Psoas muscle (tissue), 8 donors: Measurements from ENCODE around the gene ASPSCR1. TPM values are rescaled to one million over a fixed set of nuclear protein-coding genes. Genes with fewer than 3 reads are reported as not detected.

Experiments
- ATAC-seq, 4 donors: fragments of 200-7000 bp; cut with Tn5 transposase; one replicate each; pipeline ENCODE4 v1.9.1; 2020; ENCODE audit warnings: moderate library complexity in 3 of 4, mild to moderate bottlenecking in 2 of 4
- DNase-seq, 2 donors: peaks; one replicate each; pipeline ENCODE4 v3.0.0-alpha.2; 2020
- H3K27ac ChIP-seq: fragments of 200-600 bp; one replicate; pipeline ENCODE4 v1.8.0; 2022
- H3K27me3 ChIP-seq, 3 donors: fragments of 200-600 bp in 1 of 3; one replicate each; pipeline versions ENCODE4 v1.6.1 to v1.8.0; 2013 to 2022; ENCODE audit warnings: low read length in 2 of 3, mild to moderate bottlenecking in 2 of 3, moderate library complexity in 1 of 3; ENCODE audit not compliant: insufficient read depth in 3 of 3
- H3K36me3 ChIP-seq, 2 donors: fragments of 200-600 bp in 1 of 2; one replicate each; pipeline versions ENCODE4 v1.6.1 to v1.8.0; 2013 to 2022; ENCODE audit warnings: low read depth in 1 of 2, mild to moderate bottlenecking in 1 of 2, moderate library complexity in 1 of 2; ENCODE audit not compliant: insufficient read depth in 1 of 2
- H3K4me1 ChIP-seq: fragments of 200-600 bp; one replicate; pipeline ENCODE4 v1.8.0; 2022
- H3K4me3 ChIP-seq: fragments of 200-600 bp; one replicate; pipeline ENCODE4 v1.8.0; 2022; ENCODE audit warnings: mild to moderate bottlenecking
- H3K9me3 ChIP-seq: fragments of 200-600 bp; one replicate; pipeline ENCODE4 v1.8.0; 2022
- WGBS, 3 donors: extraction: QIAGEN DNeasy Blood & Tissue Kit; methylation state at CpG; one replicate each; pipeline versions ENCODE4 v1.1.6 to v1.1.7; 2013; 5-methylcytosine and 5-hydroxymethylcytosine counted together
- intact Hi-C, 2 donors: fragments of 100-400 bp; cut with DNase I; formaldehyde crosslinking; loops; one replicate each; pipeline versions ENCODE4 v1.11.0 to v1.14.2; 2022
- polyA plus RNA-seq, 3 donors: library from polyadenylated mRNA; stranded (reverse); fragments of 200-250 nt; gene quantifications; one replicate each; pipeline ENCODE4 v1.2.3, GENCODE V29; 2013
- total RNA-seq, 4 donors: library from RNA; stranded (reverse); fragmentation: NEBNext Ultra II Directional in 2 of 4; extraction: Animal tissue kit (Norgen Biotek cat#: 25700) in 2 of 4; gene quantifications; one replicate each; pipeline versions ENCODE4 v1.2.1 to v1.2.4, GENCODE V29; 2021 to 2023
- TF ChIP-seq, protein P1 (sequence below): fragments of 200-600 bp; IDR thresholded peaks from one replicate; pipeline ENCODE4 v1.8.0; 2022; ENCODE audit warnings: antibody characterized with exemption
- donor health status: healthy with polysubstance abuse.
- donor health status: DM: no; HTN: no; CAD: no; lungs with moderate emphysema.
- donor health status: Bipolar disorder and iron deficiency.
- donor health status: healthy.
- donor health status: DM: yes; HTN: yes; CAD: no.
- donor health status: DM: no; HTN: no; CAD: no.
- donor health status: DM: no; HTN: no; CAD: no.
- donor health status: DM: yes; HTN: yes; CAD: no.

Gene ASPSCR1
- total and polyA plus RNA-seq, 7 donors: 27.7 to 37.4 (median 33.0) TPM

DNA sequence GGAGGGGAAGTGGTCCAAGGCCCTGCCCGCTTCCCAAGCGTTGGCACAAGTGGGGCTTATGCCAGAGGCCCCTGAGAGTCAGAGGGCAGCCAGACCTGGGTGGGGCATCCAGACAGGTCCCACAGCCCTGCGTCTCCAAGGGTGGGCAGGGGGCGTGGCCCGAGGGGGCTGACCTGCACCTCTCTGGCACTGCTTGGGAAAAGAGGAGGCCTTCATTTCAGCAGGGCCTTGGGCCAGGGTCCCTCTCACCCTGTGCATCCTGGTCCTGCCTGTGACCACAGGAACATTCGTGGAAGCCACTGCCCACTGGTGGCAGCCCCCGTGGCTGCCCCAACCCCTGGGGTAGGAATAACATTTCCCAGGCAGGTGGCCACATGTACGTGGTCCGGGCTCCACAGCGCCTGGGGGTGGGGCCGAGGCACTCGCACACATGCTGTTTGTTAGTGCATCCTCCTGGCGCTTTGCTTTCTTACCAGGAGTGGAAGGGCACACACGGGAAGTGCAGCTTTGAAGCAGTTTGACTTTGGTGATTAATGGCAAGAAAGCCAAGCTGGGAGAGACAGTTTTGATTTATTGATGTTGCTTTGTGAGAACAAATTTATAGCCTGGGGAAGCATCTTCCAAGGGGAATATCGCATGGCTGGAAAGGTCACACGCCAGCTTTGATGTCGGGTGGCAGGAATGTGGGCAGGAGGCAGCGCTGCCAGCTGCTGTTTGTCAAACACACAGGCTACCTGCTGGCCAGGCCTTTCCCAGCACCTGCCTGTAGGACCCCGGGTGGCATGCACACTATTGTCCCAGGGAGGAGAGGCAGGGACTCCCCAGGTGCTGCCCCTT lies 40.9 kb downstream of the ASPSCR1 start:
- 34 to 44% (median 41%) methylated on average over 19 of the region's 19 CpGs for WGBS, 3 donors
- ATAC-seq: peak in 2 of 4 donors; percentile 5 to 27
- intact Hi-C loops: loop anchor here in 1 of 2 donors (5.0 kb wide), 1 partner anchor 41 kb away; the partner anchor contains the start of gene ASPSCR1
- peak overlapping the region; percentile 65 for H3K27ac ChIP-seq
- TF ChIP-seq, protein P1, sequence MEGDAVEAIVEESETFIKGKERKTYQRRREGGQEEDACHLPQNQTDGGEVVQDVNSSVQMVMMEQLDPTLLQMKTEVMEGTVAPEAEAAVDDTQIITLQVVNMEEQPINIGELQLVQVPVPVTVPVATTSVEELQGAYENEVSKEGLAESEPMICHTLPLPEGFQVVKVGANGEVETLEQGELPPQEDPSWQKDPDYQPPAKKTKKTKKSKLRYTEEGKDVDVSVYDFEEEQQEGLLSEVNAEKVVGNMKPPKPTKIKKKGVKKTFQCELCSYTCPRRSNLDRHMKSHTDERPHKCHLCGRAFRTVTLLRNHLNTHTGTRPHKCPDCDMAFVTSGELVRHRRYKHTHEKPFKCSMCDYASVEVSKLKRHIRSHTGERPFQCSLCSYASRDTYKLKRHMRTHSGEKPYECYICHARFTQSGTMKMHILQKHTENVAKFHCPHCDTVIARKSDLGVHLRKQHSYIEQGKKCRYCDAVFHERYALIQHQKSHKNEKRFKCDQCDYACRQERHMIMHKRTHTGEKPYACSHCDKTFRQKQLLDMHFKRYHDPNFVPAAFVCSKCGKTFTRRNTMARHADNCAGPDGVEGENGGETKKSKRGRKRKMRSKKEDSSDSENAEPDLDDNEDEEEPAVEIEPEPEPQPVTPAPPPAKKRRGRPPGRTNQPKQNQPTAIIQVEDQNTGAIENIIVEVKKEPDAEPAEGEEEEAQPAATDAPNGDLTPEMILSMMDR: no peak
- H3K36me3 ChIP-seq: peaks cover 0 to 3% of the 10 kb centered on the region in 2 donors
- H3K27me3 ChIP-seq: no peaks in the 10 kb centered on the region
- peaks cover 37% of the 10 kb centered on the region for H3K4me1 ChIP-seq
- H3K9me3 ChIP-seq: no peaks in the 10 kb centered on the region
- no peak for DNase-seq
- H3K4me3 ChIP-seq: no peak overlapping the region

DNA sequence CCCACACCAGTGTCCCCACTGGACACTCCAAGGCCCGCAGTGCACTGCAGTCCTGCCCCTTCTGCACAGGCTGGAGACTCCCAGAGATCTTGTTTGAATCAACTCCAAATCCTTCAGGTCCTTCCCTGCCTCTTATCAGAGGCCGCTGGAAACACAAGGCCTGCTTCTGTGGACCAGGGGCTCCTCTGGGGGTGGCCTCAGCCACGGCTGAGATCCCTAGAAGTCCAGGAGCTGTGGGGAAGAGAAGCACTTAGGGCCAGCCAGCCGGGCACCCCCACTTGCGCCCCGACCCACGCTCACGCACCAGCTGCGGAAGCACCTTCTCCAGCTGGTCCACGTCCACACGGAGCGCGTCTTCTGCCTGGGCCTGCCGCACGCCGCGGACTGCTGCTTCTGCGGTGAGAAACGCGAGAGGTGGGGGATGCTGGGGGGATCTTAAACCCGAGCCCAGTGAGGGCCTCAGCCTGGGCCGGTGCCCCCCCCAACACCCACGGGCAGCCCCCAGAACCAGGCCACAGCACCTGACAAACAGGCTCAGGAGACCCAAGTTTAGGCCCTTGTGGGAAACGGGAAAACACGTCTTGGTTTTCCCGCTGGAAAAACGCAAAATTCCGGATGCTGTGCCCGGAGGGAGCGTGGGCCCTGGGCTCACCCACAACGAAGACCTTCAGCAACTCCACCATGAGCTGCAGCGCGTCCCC lies 41.7 kb downstream of the ASPSCR1 start:
- Histone ChIP-seq H3K36me3 (peaks cover 0 to 3% of the 10 kb centered on the region in 2 donors), H3K27me3 (no peaks in the 10 kb centered on the region), H3K4me1 (peaks cover 44% of the 10 kb centered on the region), H3K9me3 (no peaks in the 10 kb centered on the region), H3K27ac (peak overlapping the region; percentile 65), H3K4me3 (no peak overlapping the region)
- TF ChIP-seq, protein P1: no peak
- DNase-seq (no peak), ATAC-seq (no peak)
- intact Hi-C loops: loop anchor here in 1 of 2 donors (5.0 kb wide), 1 partner anchor 42 kb away; the partner anchor contains the start of gene ASPSCR1
- 75 to 85% (median 79%) methylated on average over 31 to 33 of the region's 33 CpGs for WGBS, 3 donors

DNA sequence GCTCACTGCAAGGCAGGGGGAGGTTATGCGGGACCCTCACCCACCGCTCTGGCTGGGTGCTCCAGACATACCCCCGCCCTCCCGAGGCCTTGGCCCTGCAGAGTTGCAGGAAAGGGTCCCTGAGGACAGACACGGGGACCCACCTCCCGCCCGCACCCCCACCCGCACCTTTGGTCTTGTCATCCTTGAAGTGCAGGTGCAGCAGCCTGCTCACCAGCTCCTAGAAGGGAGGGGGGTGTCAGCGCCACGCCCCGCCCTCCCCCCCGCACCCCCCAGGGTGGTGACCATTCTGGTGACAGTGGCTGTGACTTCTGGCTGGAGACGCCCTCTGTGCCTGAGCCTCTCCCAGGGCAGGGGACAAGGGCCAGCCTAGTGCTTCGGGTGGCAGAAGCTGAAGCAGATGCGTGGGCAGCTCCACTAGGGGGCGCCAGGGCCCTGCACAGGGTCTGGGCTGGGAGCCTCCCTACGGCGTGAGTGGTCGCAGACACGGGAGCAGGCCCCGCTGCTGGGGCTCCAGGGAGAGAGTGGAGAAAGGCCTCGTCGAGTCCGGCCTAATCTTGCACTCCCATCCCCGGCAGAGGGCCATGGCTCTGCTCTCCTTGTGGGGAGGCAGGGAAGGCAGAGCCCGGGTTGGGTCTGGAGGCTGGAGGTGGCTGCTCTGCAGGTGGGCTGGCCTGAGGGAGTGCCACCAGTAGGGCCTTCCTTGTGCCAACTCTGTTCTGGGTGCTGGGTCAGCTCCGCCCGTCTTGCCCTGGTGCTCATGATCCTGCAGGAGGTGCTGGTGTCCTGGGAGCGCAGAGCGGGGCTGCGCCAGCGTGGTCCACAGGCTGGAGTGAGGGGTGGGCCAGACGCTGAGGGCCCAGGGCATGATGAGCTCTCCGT lies 42.5 kb downstream of the ASPSCR1 start:
- no peaks in the 10 kb centered on the region for H3K27me3 ChIP-seq
- TF ChIP-seq, protein P1: peak; percentile 61
- 62 to 75% (median 63%) methylated on average over 32 to 34 of the region's 34 CpGs for WGBS, 3 donors
- H3K36me3 ChIP-seq: peaks cover 0 to 3% of the 10 kb centered on the region in 2 donors
- ATAC-seq (peak in 2 of 4 donors; percentile 17 to 27), DNase-seq (peak; percentile 68 to 82)
- no peak overlapping the region for H3K27ac ChIP-seq
- peaks cover 48% of the 10 kb centered on the region for H3K4me1 ChIP-seq
- intact Hi-C loops: loop anchor here (2.0 to 5.0 kb wide), 3 partner anchors 43 to 151 kb away; partner anchors contain the start of gene ASPSCR1 (in 1 of the 2)
- H3K9me3 ChIP-seq: no peaks in the 10 kb centered on the region
- H3K4me3 ChIP-seq: no peak overlapping the region

DNA sequence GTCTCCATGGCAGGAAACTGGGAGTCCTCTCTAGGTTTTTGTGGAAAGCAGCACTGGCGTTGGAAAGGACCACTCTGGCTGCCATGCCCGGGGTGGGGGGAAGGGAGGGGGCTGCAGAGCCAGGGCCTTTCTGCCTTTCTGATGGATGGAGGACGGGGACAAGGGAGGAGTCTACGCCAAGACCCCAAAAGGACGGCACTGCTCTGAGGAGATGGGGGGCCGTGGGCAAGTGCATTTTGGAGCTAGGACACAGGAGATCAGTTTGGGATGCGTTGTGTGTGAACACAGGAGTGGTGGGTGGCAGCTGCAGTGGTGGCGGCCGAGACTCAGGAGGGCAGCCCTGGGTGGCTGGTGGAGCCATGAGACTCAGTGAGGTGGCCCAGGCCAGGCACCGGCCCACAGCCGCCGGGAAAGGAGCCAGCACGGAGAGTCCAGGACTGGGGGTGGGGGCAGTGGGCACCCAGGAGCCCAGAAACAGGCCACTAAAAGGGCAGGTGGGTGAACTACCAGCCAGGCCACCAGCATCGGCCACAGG lies 43.2 kb downstream of the ASPSCR1 start:
- Histone ChIP-seq H3K4me3 (no peak overlapping the region), H3K36me3 (peaks cover 0 to 3% of the 10 kb centered on the region in 2 donors), H3K4me1 (peaks cover 48% of the 10 kb centered on the region), H3K27ac (no peak overlapping the region), H3K9me3 (no peaks in the 10 kb centered on the region), H3K27me3 (no peaks in the 10 kb centered on the region)
- no peak for ATAC-seq
- DNase-seq: no peak
- TF ChIP-seq, protein P1: no peak
- intact Hi-C loops: loop anchor here (1.0 to 2.0 kb wide), 3 partner anchors 61 to 152 kb away; no protein-coding TSS in a partner anchor
- WGBS, 3 donors: 63 to 84% (median 67%) methylated on average over 14 of the region's 14 CpGs
